HG02588 (cell line): Measurements from ENCODE around the gene SERPINE3.

Experiments used
- ATAC-seq: cut with Tn5 transposase; IDR thresholded peaks from one replicate; pipeline ENCODE4 v1.9.1; 2021; ENCODE audit warnings: mild to moderate bottlenecking, moderate library complexity; ENCODE audit not compliant: unreplicated experiment

Gene SERPINE3

DNA sequence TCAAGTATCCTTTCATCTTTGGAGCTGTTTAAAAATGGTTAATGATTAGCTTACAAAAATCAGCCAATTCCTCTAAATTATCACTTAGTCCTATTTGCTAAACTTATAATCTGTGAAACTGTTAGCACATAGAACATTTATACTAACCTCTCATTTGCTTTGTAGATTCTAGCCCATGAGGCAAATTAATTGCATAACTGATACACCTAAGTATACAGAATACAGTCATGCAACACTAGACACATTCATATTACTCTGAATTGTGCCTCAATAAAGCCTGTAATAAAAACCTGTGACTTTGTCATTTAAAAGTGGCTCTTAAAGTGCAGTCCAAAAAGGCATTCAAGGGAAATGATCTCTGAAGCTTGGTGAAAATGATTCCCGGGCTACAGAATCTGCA is 21.0 kb downstream of the SERPINE3 start:
- no peak for ATAC-seq

DNA sequence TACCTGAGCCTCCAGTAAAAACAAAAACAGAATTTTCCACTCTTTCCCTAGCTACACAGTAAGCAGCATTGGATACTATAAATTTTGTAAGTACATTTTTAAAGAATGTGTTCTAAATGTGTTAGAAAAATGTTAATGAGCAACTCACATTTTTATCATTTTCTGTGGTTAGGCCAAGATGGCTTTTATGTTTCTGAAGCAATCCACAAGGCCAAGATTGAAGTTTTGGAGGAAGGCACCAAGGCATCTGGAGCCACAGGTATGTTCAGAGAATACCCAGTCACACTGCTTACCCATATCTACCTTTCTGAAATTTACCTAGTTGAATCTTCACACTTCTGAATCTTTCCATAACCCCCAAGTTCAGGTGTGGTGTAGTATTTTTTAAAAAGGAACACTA is 21.6 kb downstream of the SERPINE3 start:
- ATAC-seq = no peak

- ATAC-seq = no peak
Observed at GRCh38 chr13:51363625-51364024, 24.1 kb downstream of the SERPINE3 start.

DNA sequence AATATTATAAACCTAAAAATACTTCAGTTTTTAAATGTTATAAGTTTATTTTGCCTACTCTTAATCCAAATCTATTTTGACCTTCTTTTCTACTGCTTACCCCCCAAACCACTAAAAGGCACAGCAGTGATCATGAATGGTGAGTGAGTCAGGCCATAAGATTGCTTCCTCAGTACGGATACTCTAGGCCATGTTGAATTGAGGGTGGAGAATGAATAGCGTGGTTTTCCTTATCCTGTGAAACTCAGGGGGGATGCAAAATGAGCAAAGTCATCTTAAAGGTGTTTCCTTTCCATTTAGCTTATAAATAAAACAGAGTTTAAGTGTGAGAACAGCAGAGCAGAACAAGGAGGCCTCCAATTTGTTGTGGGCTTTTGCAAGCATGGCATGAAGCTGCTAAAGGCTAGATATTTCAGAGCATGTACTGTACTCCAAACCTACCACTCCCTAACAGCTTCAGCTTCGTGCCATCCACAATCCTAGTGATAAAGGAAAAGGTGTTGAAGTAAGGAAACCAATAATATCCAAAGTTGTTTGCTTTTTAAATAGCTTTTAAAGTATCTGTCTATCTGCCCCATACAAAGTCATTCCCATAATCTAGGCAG is 25.0 kb downstream of the SERPINE3 start:
- no peak for ATAC-seq

GRCh38 chr13:51370116-51370515 is 30.6 kb downstream of the SERPINE3 start:
- no peak for ATAC-seq

DNA sequence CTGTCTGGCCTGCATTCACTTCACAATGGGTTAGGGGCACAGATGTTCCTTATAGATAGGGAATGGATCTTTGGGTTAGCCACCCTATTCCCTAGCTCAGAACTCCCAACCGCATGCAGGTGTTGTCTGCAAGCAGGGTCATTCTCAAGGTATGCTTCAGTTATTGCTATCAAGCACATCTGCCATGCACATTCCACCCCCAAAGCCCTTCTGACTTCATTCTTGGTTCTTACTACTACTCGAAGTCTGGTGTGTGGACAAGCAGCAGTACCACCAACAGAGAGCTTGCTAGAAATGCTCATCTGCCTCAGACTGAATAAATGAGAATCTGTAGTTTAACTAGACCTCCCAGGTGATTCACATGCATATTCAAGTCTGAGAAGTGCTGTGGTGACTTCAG is 31.3 kb downstream of the SERPINE3 start:
- ATAC-seq = no peak

- no peak for ATAC-seq
Observed at GRCh38 chr13:51371768-51372399, 32.4 kb downstream of the SERPINE3 start.

- no peak for ATAC-seq
Observed at GRCh38 chr13:51373451-51373850, 34.0 kb downstream of the SERPINE3 start.

- no peak for ATAC-seq
Observed at GRCh38 chr13:51380269-51380668, 40.8 kb downstream of the SERPINE3 start.

GRCh38 chr13:51385114-51385513 is 45.6 kb downstream of the SERPINE3 start:
- no peak for ATAC-seq

GRCh38 chr13:51394724-51395123 is 55.2 kb downstream of the SERPINE3 start:
- no peak for ATAC-seq

DNA sequence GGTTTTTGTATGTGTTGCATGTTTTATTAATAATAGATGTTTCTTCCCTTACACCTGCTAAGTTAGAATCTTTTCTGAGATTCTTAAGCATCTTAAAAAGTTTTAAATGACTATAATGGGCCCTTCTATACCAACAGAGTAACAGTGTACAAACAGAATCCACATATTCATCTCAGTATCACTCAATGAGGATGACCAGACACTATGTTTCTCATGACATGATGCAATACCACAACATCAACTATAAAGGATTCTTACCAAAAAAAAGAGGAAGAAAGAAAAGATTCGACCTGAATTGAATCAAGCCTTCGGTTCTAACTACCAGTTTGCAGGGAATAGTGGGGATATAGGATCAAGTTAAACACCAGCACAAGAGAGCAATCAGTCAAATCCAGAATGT is 56.9 kb downstream of the SERPINE3 start:
- no peak for ATAC-seq

- no peak for ATAC-seq
Observed at GRCh38 chr13:51397262-51397941, 57.9 kb downstream of the SERPINE3 start.

DNA sequence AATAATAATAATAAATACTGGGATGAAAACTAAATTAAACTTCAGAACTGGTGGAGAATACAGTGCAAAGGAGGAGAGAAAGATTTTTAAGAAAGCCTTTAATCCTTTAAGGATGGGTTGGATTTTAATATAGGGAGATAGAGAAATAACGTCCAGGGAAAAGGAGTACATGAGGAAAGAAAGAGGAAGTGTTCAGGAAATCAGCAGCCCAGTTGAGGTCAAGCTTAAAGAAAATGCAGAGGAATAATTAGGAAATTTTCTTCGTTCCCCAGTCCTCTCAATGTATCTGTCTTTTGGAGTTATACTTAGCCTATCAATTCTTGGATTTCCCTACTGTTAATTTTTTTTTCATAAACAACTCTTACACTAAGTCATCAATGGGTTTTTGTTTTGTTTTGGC is 65.7 kb downstream of the SERPINE3 start:
- ATAC-seq = no peak

GRCh38 chr13:51412431-51412830 is 72.9 kb downstream of the SERPINE3 start:
- no peak for ATAC-seq
